Activated CD8-positive, alpha-beta T cell treated with anti-CD3 and anti-CD28 coated beads, Interleukin-2, amount 10 ng/mL, durations not matched to agents 7 days and 5 days (primary cell): Measurements from ENCODE around the gene HS6ST1. TPM values are rescaled to one million over a fixed set of nuclear protein-coding genes. Genes with fewer than 3 reads are reported as not detected.

Experiments used
- ATAC-seq: fragments of 150-1000 bp; cut with Tn5 transposase; one replicate; pipeline ENCODE4 v1.10.0; 2021; ENCODE audit warnings: moderate library complexity
- CTCF ChIA-PET: fragments of 350-600 bp; sonication (Branson Sonifier 250); formaldehyde crosslinking; loops from one replicate; lab custom pipeline; 2021; ENCODE audit warnings: antibody characterized with exemption; lab: Charles Lee
- POLR2A ChIA-PET: fragments of 350-600 bp; sonication (Branson Sonifier 250); formaldehyde crosslinking; loops from one replicate; lab custom pipeline; 2021; ENCODE audit warnings: antibody characterized with exemption; lab: Charles Lee
- DNase-seq: peaks from one replicate; pipeline ENCODE4 v3.0.0-alpha.2; 2020
- H3K27ac Mint-ChIP-seq: one replicate; pipeline ENCODE4 v1.8.0; 2021; ENCODE audit warnings: mild to moderate bottlenecking, mixed read lengths
- H3K27me3 Mint-ChIP-seq: one replicate; pipeline ENCODE4 v1.8.0; 2021; ENCODE audit warnings: low read depth, mixed read lengths
- H3K36me3 Mint-ChIP-seq: one replicate; pipeline ENCODE4 v1.8.0; 2021; ENCODE audit warnings: low read depth, mixed read lengths
- H3K4me1 Mint-ChIP-seq: one replicate; pipeline ENCODE4 v1.8.0; 2021; ENCODE audit warnings: low read depth, mixed read lengths
- H3K4me3 Mint-ChIP-seq: one replicate; pipeline ENCODE4 v1.8.0; 2021; ENCODE audit warnings: mild to moderate bottlenecking, mixed read lengths
- H3K9me3 Mint-ChIP-seq: one replicate; pipeline ENCODE4 v1.8.0; 2022; ENCODE audit warnings: mixed read lengths; ENCODE audit not compliant: insufficient read depth
- total RNA-seq, 2 experiments: library from RNA; stranded (reverse); gene quantifications; one replicate each; pipeline ENCODE4 v1.2.3, GENCODE V29; 2021

HS6ST1 gene
- total RNA-seq, 2 experiments from 2014 or later, result 7.1 to 8.1 TPM

DNA sequence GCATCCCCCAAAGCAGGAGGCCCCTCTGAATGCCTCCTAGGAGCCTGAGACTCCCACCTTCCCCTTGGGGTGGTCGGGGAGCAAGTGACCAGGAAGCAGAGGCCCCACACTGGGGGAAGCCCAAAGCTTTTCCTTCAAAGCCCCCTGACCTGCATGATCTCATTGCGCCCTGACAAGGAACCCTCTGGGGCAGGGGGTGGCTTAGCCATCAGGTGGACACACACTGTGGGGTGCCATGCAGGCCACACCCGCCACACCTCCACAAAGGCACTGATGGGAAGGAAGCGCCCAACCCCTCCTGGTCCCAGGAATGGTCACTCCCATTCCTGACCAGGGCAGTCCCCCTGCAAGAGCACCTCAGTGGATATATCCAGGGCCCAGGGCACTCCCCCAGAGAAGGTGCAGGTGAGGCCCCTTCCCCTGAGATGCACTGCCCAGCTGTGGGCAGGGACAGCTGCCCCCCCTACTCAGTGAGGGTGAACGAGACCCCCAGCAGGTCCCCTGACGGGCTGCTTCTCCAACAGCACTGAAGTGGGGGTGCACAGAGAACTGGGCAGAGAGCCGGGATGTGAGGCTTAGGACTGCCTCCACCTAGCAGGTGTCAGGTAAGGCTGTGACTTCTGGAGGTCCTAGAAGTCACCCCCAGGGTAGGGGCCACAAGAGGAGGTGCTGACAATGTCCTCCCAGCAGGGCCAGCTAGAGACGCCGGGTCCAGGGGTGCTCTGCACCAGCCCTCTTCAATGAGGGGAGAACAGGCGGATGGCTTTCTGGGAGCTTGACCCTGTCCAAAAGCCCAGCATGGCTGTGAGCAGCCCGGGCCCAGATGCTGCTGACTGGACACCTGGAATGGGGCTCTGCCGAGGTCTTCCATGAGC is 31.5 kb downstream of the HS6ST1 start:
- H3K27me3 Mint-ChIP-seq, result no peaks in the 10 kb centered on the region
- no peak overlapping the region for H3K27ac Mint-ChIP-seq
- peaks cover 3% of the 10 kb centered on the region for H3K4me1 Mint-ChIP-seq
- no peak for ATAC-seq
- no peak for DNase-seq
- POLR2A ChIA-PET, result no interaction called here
- CTCF ChIA-PET, result no interaction called here
- H3K4me3 Mint-ChIP-seq, result no peak overlapping the region
- H3K9me3 Mint-ChIP-seq, result no peaks in the 10 kb centered on the region
- no peaks in the 10 kb centered on the region for H3K36me3 Mint-ChIP-seq

DNA sequence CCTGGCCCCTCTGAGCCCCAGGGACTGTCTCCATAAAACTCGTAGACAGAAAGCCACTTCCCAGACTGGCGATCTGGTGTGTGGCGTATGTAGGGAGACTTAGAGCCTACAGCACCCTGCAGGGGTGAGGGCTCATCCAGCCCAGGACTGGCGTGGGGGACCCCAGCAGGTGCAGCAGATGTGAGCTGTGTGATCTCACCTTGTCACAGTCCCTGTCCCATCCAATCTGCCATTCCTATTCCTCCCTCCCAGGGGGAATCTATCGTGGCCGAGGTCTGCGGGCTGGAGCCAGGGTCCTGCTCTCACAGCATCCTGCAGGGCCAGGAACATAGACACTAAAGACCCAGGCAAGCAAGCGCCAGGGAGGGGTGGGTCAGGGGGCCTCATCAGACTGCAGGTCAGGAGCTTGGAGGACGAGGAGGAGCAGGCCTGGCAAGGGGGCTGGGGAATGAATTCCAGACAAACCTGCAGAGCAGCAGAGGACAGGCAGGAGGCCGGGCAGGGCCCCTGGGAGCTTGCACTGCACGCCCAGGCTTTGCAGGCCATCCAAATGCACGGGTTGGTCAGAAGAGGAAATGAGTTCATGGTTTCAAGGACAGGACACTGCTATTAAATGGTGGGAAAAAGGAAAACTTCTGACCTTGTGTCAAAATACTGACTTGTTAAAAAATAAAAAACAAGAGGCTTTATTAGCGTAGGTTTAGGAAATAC is 32.5 kb downstream of the HS6ST1 start:
- Mint-ChIP-seq H3K36me3 (no peaks in the 10 kb centered on the region), H3K27me3 (no peaks in the 10 kb centered on the region), H3K27ac (no peak overlapping the region), H3K9me3 (no peaks in the 10 kb centered on the region), H3K4me1 (peaks cover 4% of the 10 kb centered on the region), H3K4me3 (no peak overlapping the region)
- no peak for DNase-seq
- ATAC-seq, result no peak
- ChIA-PET POLR2A (no interaction called here), CTCF (no interaction called here)

GRCh38 chr2:128285329-128285931 is 33.2 kb downstream of the HS6ST1 start:
- H3K4me1 Mint-ChIP-seq, result peaks cover 9% of the 10 kb centered on the region

DNA sequence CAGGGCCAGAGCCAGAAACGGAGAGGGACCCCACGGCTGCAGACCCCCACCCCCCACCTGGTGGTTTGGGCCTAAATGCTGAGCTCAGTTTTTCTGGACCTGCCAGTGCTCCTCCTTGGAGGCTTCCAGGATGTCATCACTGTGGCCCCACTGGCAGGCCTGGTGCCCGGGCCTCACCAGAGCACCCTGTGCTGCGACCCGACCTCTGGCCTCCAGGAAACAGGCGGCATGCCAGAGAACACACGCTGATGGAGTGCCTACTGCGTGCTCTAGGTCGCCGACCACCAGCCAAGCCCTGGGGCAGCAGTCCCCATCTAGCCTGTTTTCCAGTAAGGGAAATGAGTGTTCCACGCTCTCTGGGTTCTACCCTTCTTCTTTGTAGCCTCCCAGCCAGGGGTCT is 33.8 kb downstream of the HS6ST1 start:
- Mint-ChIP-seq H3K27me3 (no peaks in the 10 kb centered on the region), H3K36me3 (no peaks in the 10 kb centered on the region), H3K4me1 (peaks cover 15% of the 10 kb centered on the region), H3K4me3 (no peak overlapping the region), H3K9me3 (no peaks in the 10 kb centered on the region), H3K27ac (no peak overlapping the region)
- DNase-seq, result no peak
- no peak for ATAC-seq
- CTCF ChIA-PET, result no interaction called here
- POLR2A ChIA-PET, result no interaction called here

More at GRCh38 chr2:128285329-128285931, 33.2 kb downstream of the HS6ST1 start:
- H3K9me3 Mint-ChIP-seq, result no peaks in the 10 kb centered on the region
- no peak for DNase-seq
- no peak for ATAC-seq
- H3K36me3 Mint-ChIP-seq, result no peaks in the 10 kb centered on the region
- CTCF ChIA-PET, result no interaction called here
- no peak overlapping the region for H3K4me3 Mint-ChIP-seq
- POLR2A ChIA-PET, result no interaction called here
- H3K27ac Mint-ChIP-seq, result no peak overlapping the region
- H3K27me3 Mint-ChIP-seq, result no peaks in the 10 kb centered on the region

DNA sequence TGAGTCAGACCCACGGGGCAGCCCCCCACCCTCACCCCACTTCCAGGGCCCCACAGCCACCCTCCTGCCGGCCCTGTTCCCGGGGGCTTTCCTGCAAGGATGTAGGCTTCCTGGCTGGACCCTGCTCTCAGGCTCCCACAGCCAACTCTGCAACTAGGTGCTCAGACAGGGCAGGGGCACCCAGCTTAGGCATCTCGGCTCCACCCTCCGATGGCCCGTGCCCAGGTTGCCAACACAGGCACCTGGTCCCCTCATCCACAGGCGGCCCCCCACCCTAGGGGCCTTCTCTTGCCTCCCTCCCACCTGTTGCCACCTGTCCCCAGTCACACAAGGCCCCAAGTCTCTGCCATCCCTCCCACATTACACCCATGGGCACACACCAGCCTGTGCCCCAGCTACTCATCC is 34.6 kb downstream of the HS6ST1 start:
- CTCF ChIA-PET, result no interaction called here

DNA sequence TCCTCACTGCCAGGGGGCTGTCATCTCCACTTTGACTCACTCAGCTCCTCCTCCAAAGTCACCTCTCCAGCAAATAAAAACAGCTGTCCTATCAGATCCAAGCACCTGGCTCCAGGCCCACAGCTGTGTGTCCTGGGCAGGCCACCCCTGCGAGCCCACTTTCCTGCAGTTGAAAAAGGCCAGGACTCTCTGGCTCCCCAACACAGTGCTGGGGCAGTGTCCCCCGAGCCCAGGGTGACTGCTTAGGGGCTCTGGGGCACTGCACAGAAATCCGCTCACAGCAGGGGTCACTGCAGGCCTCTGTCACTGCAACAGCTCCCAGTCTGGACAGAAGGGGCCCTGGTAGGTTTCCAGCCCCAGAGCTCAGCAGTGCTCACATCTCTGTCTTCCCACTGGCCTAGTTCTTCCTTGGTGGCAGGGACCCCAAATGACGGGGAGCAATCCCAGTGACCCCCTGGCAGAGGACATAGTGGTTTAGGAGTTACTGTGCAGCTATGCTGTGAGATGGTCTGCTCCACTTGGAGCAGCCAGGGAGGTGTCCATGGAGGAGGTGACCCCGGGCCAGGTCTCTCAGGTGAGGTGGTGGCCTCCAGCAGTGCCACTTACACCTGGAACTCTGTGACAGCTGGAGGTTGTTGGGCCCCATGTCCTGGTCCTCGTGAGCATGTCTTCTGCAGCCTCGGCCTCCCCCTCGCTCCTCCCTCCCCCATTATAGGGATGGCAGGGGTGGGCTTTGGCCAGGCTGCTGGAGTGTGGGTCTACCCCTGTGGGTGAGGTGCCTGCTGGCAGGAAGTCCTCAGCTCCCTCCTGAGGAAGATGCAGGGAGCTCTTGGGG is 35.5 kb downstream of the HS6ST1 start:
- POLR2A ChIA-PET, result no interaction called here
- Mint-ChIP-seq H3K9me3 (no peaks in the 10 kb centered on the region), H3K4me1 (peaks cover 19% of the 10 kb centered on the region), H3K27ac (no peak overlapping the region), H3K4me3 (no peak overlapping the region), H3K36me3 (no peaks in the 10 kb centered on the region), H3K27me3 (no peaks in the 10 kb centered on the region)
- ATAC-seq, result no peak
- CTCF ChIA-PET, result no interaction called here
- DNase-seq, result no peak

More for the DNA sequence above, 34.6 kb downstream of the HS6ST1 start:
- no peaks in the 10 kb centered on the region for H3K9me3 Mint-ChIP-seq
- POLR2A ChIA-PET, result no interaction called here
- no peak for DNase-seq
- ATAC-seq, result no peak
- no peaks in the 10 kb centered on the region for H3K27me3 Mint-ChIP-seq
- H3K27ac Mint-ChIP-seq, result peak overlapping the region; percentile 34
- no peak overlapping the region for H3K4me3 Mint-ChIP-seq
- H3K4me1 Mint-ChIP-seq, result peaks cover 19% of the 10 kb centered on the region
- no peaks in the 10 kb centered on the region for H3K36me3 Mint-ChIP-seq

DNA sequence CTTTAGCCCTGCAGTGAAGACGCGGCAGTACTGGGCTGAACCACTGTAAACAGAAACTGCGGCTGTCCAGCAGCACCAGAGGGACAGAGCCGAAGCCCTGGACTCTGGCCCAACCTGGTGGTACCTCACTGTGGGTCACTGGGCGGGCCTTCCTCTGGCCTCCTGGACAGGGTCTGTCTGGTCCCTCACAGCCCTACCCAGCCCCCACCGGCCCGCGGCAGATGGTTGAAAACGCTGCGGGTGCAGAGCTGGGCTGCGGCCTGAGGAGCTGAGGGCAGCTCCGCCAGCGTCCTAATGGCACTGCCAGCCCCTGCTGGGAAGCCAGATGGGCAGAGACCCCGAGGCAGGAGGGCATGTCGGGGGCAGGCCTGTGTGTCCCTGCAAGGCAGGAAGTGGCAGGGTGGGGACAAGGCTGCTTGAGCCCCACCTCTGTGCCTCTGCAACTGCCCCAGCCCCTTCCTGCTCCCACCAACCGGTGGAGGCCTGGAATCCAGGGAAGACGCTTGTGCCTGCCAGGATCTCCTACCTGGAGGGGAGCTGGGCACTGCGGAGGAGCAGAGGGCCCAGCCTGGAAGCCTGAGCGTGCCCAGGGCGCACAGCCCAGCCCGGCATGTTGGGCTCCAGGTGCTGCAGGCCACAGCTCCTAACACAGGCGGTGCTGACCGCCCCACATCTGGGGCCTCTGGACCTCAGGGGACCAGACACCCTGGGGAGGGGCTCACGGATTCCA is 36.3 kb downstream of the HS6ST1 start:
- no peak for ATAC-seq
- no peaks in the 10 kb centered on the region for H3K27me3 Mint-ChIP-seq

GRCh38 chr2:128281852-128282245 is 36.8 kb downstream of the HS6ST1 start:
- no peak overlapping the region for H3K27ac Mint-ChIP-seq
- no peak for ATAC-seq
- no peak for DNase-seq
- peaks cover 19% of the 10 kb centered on the region for H3K4me1 Mint-ChIP-seq
- no peak overlapping the region for H3K4me3 Mint-ChIP-seq
- POLR2A ChIA-PET, result no interaction called here
- CTCF ChIA-PET, result no interaction called here
- no peaks in the 10 kb centered on the region for H3K27me3 Mint-ChIP-seq
- no peaks in the 10 kb centered on the region for H3K36me3 Mint-ChIP-seq
- H3K9me3 Mint-ChIP-seq, result no peaks in the 10 kb centered on the region

More for the DNA sequence above, 36.3 kb downstream of the HS6ST1 start:
- Mint-ChIP-seq H3K9me3 (no peaks in the 10 kb centered on the region), H3K36me3 (no peaks in the 10 kb centered on the region), H3K27ac (no peak overlapping the region), H3K4me3 (no peak overlapping the region), H3K4me1 (peaks cover 19% of the 10 kb centered on the region)
- POLR2A ChIA-PET, result no interaction called here
- no peak for DNase-seq
- CTCF ChIA-PET, result no interaction called here

DNA sequence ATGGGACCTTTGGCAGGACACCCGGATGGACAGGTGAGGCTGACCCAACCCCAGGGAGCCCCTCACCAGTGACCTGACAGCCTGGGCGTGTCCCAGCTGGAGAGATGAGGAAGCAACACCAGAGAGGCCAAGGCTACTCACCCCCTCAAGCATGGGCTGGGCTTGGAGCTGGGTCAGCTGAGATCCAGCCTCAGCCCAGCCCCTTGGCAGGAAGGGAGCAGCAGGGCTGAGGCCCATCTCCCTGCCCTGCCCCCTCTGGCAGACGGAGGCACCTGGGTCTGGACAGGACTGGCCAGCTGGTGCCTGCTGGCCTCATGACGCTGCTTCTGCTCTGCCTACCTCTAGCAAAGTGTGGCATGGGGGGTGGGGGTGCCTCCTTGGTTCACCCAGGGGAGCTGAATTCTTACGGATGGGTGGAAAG is 37.8 kb downstream of the HS6ST1 start:
- H3K9me3 Mint-ChIP-seq, result no peaks in the 10 kb centered on the region
- no peak for ATAC-seq
- CTCF ChIA-PET, result no interaction called here
- H3K27ac Mint-ChIP-seq, result no peak overlapping the region
- H3K36me3 Mint-ChIP-seq, result no peaks in the 10 kb centered on the region
- H3K4me3 Mint-ChIP-seq, result no peak overlapping the region
- no peak for DNase-seq
- peaks cover 19% of the 10 kb centered on the region for H3K4me1 Mint-ChIP-seq
- POLR2A ChIA-PET, result no interaction called here
- no peaks in the 10 kb centered on the region for H3K27me3 Mint-ChIP-seq

DNA sequence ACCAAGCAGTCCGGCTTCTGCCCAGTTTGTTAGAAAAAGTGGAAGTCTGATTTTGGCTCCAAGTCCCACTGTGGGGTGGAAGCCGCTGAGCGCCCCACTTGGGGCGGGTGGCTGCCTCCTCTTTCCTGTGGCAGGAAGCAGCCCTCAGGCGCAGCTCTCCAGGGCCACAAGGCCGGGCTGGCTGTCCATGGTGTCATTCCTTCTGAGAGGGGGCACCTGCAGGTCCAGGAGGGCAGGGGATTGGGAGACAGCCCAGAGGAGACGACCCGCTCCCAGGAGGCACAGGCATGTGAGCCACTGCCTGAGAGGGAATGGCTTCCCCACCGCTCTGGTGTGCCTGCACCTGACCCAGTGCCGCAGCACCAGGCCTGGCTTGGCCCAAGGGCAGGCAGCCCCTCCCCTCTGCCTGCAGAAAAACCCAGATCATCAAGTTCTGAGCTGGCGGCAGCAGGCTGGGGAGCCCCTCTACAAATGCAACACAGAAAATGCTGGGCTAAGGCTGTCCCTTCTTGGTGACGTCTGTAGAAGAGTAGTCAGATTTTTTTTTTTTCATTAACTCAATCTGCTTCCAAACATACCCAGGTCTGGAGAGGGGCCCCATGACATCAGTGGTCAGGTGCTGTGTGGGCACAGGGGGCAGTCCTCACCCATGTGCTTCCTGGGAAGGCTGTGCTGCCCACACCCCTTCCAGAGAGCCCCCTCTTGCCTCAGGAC is 38.4 kb downstream of the HS6ST1 start:
- Mint-ChIP-seq H3K27ac (no peak overlapping the region), H3K36me3 (no peaks in the 10 kb centered on the region), H3K9me3 (peaks cover 2% of the 10 kb centered on the region), H3K4me3 (no peak overlapping the region), H3K27me3 (no peaks in the 10 kb centered on the region), H3K4me1 (peaks cover 19% of the 10 kb centered on the region)
- ChIA-PET POLR2A (no interaction called here), CTCF (no interaction called here)
- DNase-seq, result peak; percentile 23
- peak; percentile 41 for ATAC-seq
